T-helper 9 cell (primary cell): ENCODE measurements around the gene SH3BGRL2.
"Not testable (repeated sequence)": the region's sequence is repeated elsewhere in the genome, so short reads cannot be mapped to it uniquely, and the experiment has no call there.

ENCODE experiments used
- DNase-seq: peaks from one replicate; pipeline ENCODE4 v3.0.0-alpha.2; 2020

SH3BGRL2 gene

GRCh38 chr6:79702691-79703090 lies 71.6 kb downstream of the SH3BGRL2 start:
- DNase-seq: no peak

GRCh38 chr6:79704200-79704599 lies 73.1 kb downstream of the SH3BGRL2 start:
- no peak for DNase-seq

GRCh38 chr6:79705456-79705995 lies 74.4 kb downstream of the SH3BGRL2 start:
- DNase-seq: no peak

GRCh38 chr6:79706527-79706926 lies 75.4 kb downstream of the SH3BGRL2 start:
- DNase-seq: no peak

- no peak for DNase-seq
These were observed 76.5 kb downstream of the SH3BGRL2 start for GRCh38 chr6:79707621-79708020.

GRCh38 chr6:79708095-79708791 lies 77.1 kb downstream of the SH3BGRL2 start:
- DNase-seq: no peak

GRCh38 chr6:79710127-79710526 lies 79.0 kb downstream of the SH3BGRL2 start:
- DNase-seq: no peak

- DNase-seq: no peak
These were observed 80.0 kb downstream of the SH3BGRL2 start for GRCh38 chr6:79711167-79711566.

GRCh38 chr6:79712144-79712543 lies 81.0 kb downstream of the SH3BGRL2 start:
- no peak for DNase-seq

GRCh38 chr6:79712616-79713135 lies 81.5 kb downstream of the SH3BGRL2 start:
- no peak for DNase-seq

GRCh38 chr6:79713701-79714322 lies 82.7 kb downstream of the SH3BGRL2 start:
- DNase-seq: peak; percentile 22

- no peak for DNase-seq
These were observed 86.9 kb downstream of the SH3BGRL2 start for GRCh38 chr6:79717989-79718388.

- no peak for DNase-seq
These were observed 87.5 kb downstream of the SH3BGRL2 start for GRCh38 chr6:79718509-79719247.

- no peak for DNase-seq
These were observed 88.3 kb downstream of the SH3BGRL2 start for GRCh38 chr6:79719248-79719960.

GRCh38 chr6:79724816-79725215 lies 93.7 kb downstream of the SH3BGRL2 start:
- no peak for DNase-seq

GRCh38 chr6:79731471-79731870 lies 100.3 kb downstream of the SH3BGRL2 start:
- DNase-seq: no peak

- DNase-seq: no peak
These were observed 102.3 kb downstream of the SH3BGRL2 start for GRCh38 chr6:79733388-79733787.

GRCh38 chr6:79734374-79734773 lies 103.2 kb downstream of the SH3BGRL2 start:
- DNase-seq: no peak

- no peak for DNase-seq
These were observed 104.1 kb downstream of the SH3BGRL2 start for GRCh38 chr6:79735183-79735582.

- DNase-seq: no peak
These were observed 106.0 kb downstream of the SH3BGRL2 start for GRCh38 chr6:79737172-79737571.

GRCh38 chr6:79742030-79742429 lies 110.9 kb downstream of the SH3BGRL2 start:
- no peak for DNase-seq

GRCh38 chr6:79745282-79745681 lies 114.2 kb downstream of the SH3BGRL2 start:
- not testable (repeated sequence) for DNase-seq

GRCh38 chr6:79746325-79746724 lies 115.2 kb downstream of the SH3BGRL2 start:
- not testable (repeated sequence) for DNase-seq
